ENCODE measurements around the gene LNX1.

The LNX1 gene

DNA sequence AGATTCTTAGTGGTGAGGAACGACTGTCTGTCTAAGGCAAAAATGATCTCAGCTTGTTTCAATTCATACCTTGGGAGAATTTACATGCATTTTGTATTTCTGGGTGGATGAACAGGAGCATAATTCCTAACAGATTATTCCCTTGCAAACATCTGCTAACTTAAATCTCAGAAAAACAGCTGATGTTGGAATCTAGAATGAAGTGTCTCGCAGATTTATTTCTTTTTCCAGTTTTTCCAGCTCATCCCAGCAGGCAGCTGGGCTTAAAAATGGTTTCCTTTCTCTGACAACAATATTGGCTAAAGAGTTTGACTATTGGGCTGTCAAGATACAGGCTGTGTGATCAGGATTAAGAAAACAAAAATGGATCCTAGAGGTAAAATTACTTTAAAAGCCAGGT lies 1.1 kb downstream of the LNX1 start:
- no peak for ATAC-seq
- no peak overlapping the region for H3K27ac Mint-ChIP-seq
- no peaks in the 10 kb centered on the region for H3K9me3 Mint-ChIP-seq

GRCh38 chr4:53589511-53589910 lies 1.8 kb downstream of the LNX1 start:
- Mint-ChIP-seq H3K4me1 (peaks cover 7% of the 10 kb centered on the region), H3K27ac (no peak overlapping the region)
- ATAC-seq = no peak

More for the DNA sequence above, 1.1 kb downstream of the LNX1 start:
- Mint-ChIP-seq H3K36me3 (no peaks in the 10 kb centered on the region), H3K4me1 (peaks cover 7% of the 10 kb centered on the region), H3K4me3 (no peak overlapping the region)
- no peak for DNase-seq (ENCODE audit: low spot score in 2 of 2)

DNA sequence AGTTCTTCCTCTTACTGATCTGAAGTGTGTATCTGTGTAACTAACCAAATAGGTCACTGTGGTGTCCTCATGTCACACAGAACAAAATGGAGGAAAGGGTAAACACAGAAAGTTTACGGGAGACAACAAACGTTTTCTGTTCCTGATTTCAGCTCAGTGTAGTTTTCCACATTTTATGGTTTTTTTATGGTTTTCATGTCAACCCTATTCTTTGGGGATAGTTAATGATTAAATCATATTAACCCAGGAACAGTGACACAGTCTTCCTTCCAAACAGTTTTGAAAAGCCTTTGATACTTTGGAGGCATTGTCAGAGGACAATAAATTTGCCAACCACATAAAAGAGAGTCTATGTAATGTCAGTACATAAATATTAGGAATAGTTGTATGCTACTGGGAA lies 4.2 kb downstream of the LNX1 start:
- H3K4me1 Mint-ChIP-seq = peaks cover 7% of the 10 kb centered on the region
- H3K9me3 Mint-ChIP-seq = no peaks in the 10 kb centered on the region
- H3K27ac Mint-ChIP-seq = no peak overlapping the region
- ATAC-seq (no peak), DNase-seq (ENCODE audit: low spot score in 2 of 2) (no peak)
- no peak overlapping the region for H3K4me3 Mint-ChIP-seq
- H3K36me3 Mint-ChIP-seq = no peaks in the 10 kb centered on the region

More at GRCh38 chr4:53589511-53589910, 1.8 kb downstream of the LNX1 start:
- Mint-ChIP-seq H3K4me3 (no peak overlapping the region), H3K9me3 (no peaks in the 10 kb centered on the region), H3K36me3 (no peaks in the 10 kb centered on the region)
- DNase-seq (ENCODE audit: low spot score in 2 of 2) = no peak

DNA sequence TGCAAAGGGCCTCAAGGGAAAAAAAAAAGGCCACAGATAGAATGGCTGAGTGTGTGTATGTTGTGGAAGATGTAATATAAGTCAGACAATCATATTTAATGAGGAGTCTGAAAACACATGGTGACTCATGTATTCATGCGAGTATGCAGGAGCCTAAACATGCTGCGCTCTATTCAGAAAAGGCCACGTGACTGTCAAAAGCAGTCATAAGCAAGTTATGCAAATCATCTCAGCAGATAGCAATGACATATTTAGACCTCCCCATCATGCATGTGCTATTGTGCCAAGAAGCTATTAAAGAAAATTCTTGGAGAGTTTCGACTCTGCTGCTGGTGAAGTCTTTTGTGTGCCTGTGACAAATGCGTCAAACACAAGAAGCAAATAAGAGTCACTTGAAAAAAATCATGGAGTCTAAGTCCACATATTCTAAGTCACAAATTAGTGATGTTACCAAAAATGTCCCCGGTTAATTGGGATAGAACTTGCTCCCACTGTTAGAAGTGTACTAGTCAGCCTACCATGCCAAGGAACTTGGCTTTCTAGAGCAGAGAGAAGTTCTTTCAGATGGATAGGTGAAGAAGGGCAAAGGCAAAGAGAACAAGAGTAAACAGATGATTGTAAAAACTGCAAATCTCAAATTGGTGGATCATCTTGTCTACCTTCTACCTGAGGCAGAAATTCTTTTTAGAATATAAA lies 5.0 kb downstream of the LNX1 start:
- no peak overlapping the region for H3K4me3 Mint-ChIP-seq
- no peak for ATAC-seq
- no peak overlapping the region for H3K27ac Mint-ChIP-seq
- peaks cover under 1% of the 10 kb centered on the region for H3K4me1 Mint-ChIP-seq
- H3K36me3 Mint-ChIP-seq = no peaks in the 10 kb centered on the region
- H3K9me3 Mint-ChIP-seq = no peaks in the 10 kb centered on the region
- no peak for DNase-seq (ENCODE audit: low spot score in 2 of 2)

GRCh38 chr4:53584658-53585057 lies 6.6 kb downstream of the LNX1 start:
- no peak overlapping the region for H3K27ac Mint-ChIP-seq
- DNase-seq (ENCODE audit: low spot score in 2 of 2) (no peak), ATAC-seq (no peak)
- no peaks in the 10 kb centered on the region for H3K9me3 Mint-ChIP-seq
- no peaks in the 10 kb centered on the region for H3K4me1 Mint-ChIP-seq
- H3K36me3 Mint-ChIP-seq = no peaks in the 10 kb centered on the region
- H3K4me3 Mint-ChIP-seq = no peak overlapping the region

DNA sequence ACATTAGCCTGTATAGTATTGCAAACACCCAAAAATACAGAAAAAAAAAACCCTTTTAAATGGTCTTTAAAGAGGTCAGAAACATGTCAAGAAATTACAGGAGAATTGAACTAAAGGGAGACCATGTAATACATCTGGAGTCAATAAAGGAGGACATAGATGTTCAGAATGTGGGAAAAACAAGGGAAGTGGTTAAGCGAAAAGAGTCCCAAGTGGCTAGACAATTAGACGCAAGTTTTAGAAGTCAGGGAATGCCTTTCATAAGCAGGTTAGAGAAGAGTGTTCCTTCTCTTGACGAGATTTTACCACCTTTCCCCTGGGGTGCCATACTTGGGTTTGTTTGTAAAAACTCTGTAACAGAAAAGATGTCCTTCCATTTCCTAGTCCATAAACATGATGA lies 7.8 kb downstream of the LNX1 start:
- H3K4me1 Mint-ChIP-seq = no peaks in the 10 kb centered on the region
- no peak for DNase-seq (ENCODE audit: low spot score in 2 of 2)
- no peak for ATAC-seq
- H3K4me3 Mint-ChIP-seq = no peak overlapping the region
- H3K27ac Mint-ChIP-seq = no peak overlapping the region
- no peaks in the 10 kb centered on the region for H3K36me3 Mint-ChIP-seq
- no peaks in the 10 kb centered on the region for H3K9me3 Mint-ChIP-seq

DNA sequence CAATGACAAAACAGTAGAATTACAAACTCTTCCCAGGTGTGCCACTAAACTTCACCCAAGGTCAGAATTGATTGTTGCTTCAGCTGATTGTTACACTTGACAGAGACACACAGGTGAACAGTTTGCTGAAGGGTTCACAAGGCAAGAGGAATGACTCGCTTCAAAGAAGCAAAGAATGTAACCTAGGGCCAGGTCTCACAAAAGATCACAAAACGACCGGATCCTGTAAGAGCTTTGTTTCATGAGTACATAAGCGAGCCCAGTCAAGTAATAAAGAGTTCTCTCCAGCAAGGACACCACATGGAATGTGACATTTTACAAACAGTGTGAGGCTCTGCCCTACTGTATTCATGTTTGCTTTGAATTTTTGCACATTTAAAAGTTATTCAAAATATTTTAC lies 9.1 kb downstream of the LNX1 start:
- H3K27ac Mint-ChIP-seq = no peak overlapping the region
- no peaks in the 10 kb centered on the region for H3K36me3 Mint-ChIP-seq
- no peak overlapping the region for H3K4me3 Mint-ChIP-seq
- H3K4me1 Mint-ChIP-seq = no peaks in the 10 kb centered on the region
- ATAC-seq (no peak), DNase-seq (ENCODE audit: low spot score in 2 of 2) (no peak)
- H3K9me3 Mint-ChIP-seq = no peaks in the 10 kb centered on the region

DNA sequence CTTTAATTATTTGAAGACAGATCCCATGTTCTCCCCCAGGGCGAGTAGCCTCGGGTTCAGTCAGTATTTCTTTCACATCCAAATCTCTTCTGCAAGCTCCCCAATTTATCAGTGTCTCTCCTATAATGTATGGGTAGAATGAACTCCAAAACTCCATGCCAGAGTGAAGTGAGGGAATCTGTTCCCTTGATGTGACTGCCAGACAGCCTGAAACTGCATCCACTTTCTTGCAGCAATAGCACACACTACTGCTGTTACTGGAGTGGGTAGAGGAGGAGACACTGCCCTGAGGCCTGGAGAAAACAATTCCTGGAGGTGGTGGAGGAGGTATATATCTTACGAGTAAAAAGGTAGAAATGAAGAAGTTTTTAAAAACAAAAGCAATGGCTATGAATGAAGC lies 11.0 kb downstream of the LNX1 start:
- H3K27ac Mint-ChIP-seq = no peak overlapping the region
- DNase-seq (ENCODE audit: low spot score in 2 of 2) = no peak
- no peak for ATAC-seq
- no peaks in the 10 kb centered on the region for H3K9me3 Mint-ChIP-seq
- no peaks in the 10 kb centered on the region for H3K36me3 Mint-ChIP-seq
- H3K4me1 Mint-ChIP-seq = no peaks in the 10 kb centered on the region
- no peak overlapping the region for H3K4me3 Mint-ChIP-seq

DNA sequence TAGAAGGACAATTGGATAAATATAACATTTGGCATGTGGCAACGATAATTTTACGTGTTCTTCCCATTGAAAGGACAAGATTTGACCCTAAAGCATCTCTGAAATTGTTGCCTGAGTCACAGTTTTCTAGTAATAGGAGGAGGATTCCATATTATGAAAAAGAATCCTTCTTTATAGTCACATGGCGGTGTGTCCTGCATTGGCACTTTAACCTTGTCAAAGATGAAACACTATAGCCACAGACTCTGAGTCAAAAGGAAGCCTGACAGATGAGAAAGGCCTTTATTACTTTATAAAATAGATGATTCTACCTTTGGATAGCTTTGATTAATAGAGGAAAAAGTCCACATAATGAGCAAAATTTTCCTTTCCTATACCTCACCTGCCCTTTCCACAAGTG lies 11.5 kb downstream of the LNX1 start:
- Mint-ChIP-seq H3K9me3 (no peaks in the 10 kb centered on the region), H3K27ac (no peak overlapping the region), H3K4me1 (no peaks in the 10 kb centered on the region), H3K4me3 (no peak overlapping the region), H3K36me3 (no peaks in the 10 kb centered on the region)
- DNase-seq (ENCODE audit: low spot score in 2 of 2) (no peak), ATAC-seq (no peak)

GRCh38 chr4:53576676-53577372 lies 14.5 kb downstream of the LNX1 start:
- H3K36me3 Mint-ChIP-seq = no peaks in the 10 kb centered on the region
- no peak overlapping the region for H3K27ac Mint-ChIP-seq
- ATAC-seq = no peak
- no peak overlapping the region for H3K4me3 Mint-ChIP-seq
- H3K4me1 Mint-ChIP-seq = no peaks in the 10 kb centered on the region
- no peak for DNase-seq (ENCODE audit: low spot score in 2 of 2)
- no peaks in the 10 kb centered on the region for H3K9me3 Mint-ChIP-seq

DNA sequence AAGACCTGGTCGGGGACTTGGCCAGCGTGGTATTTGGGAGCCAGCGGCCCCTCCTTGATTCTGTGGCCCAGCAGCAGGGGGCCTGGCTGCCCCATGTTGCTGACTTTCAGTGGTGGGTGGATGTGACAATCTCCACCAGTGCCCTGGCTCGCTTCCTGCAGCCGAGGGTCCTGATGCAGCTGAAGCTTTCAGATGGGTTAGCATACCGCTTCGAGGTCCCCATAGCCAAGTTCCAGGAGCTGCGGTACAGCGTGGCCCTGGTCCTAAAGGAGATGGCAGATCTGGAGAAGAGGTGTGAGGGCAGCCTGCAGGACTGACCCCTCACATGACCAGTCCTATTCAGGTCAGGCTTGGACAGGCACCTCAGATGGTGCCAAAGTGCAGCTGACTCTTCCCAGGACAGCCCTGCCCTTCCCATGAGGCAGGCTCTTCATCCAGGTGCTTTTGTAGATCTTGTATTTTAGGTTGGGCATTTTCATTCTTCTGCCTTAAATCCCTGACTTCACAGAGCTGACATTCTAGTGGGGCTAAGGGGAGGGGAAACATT lies 15.1 kb downstream of the LNX1 start:
- Mint-ChIP-seq H3K27ac (no peak overlapping the region), H3K36me3 (no peaks in the 10 kb centered on the region), H3K9me3 (no peaks in the 10 kb centered on the region), H3K4me1 (no peaks in the 10 kb centered on the region), H3K4me3 (no peak overlapping the region)
- no peak for DNase-seq (ENCODE audit: low spot score in 2 of 2)
- ATAC-seq = no peak

GRCh38 chr4:53575552-53575951 lies 15.7 kb downstream of the LNX1 start:
- no peak for ATAC-seq
- Mint-ChIP-seq H3K36me3 (no peaks in the 10 kb centered on the region), H3K9me3 (no peaks in the 10 kb centered on the region), H3K4me3 (no peak overlapping the region), H3K4me1 (no peaks in the 10 kb centered on the region), H3K27ac (no peak overlapping the region)
- no peak for DNase-seq (ENCODE audit: low spot score in 2 of 2)

GRCh38 chr4:53574528-53574927 lies 16.8 kb downstream of the LNX1 start:
- ATAC-seq (no peak), DNase-seq (ENCODE audit: low spot score in 2 of 2) (no peak)
- H3K27ac Mint-ChIP-seq = no peak overlapping the region
- H3K9me3 Mint-ChIP-seq = no peaks in the 10 kb centered on the region
- H3K36me3 Mint-ChIP-seq = no peaks in the 10 kb centered on the region
- no peaks in the 10 kb centered on the region for H3K4me1 Mint-ChIP-seq
- H3K4me3 Mint-ChIP-seq = no peak overlapping the region

- Mint-ChIP-seq H3K4me3 (no peak overlapping the region), H3K9me3 (no peaks in the 10 kb centered on the region), H3K4me1 (no peaks in the 10 kb centered on the region), H3K27ac (no peak overlapping the region), H3K36me3 (no peaks in the 10 kb centered on the region)
- ATAC-seq = peak; percentile 19
- no peak for DNase-seq (ENCODE audit: low spot score in 2 of 2)
Measured at GRCh38 chr4:53573696-53574095, 17.6 kb downstream of the LNX1 start.

GRCh38 chr4:53572600-53572994 lies 18.7 kb downstream of the LNX1 start:
- ATAC-seq (no peak), DNase-seq (ENCODE audit: low spot score in 2 of 2) (no peak)
- no peaks in the 10 kb centered on the region for H3K9me3 Mint-ChIP-seq
- no peaks in the 10 kb centered on the region for H3K36me3 Mint-ChIP-seq
- H3K27ac Mint-ChIP-seq = no peak overlapping the region
- no peaks in the 10 kb centered on the region for H3K4me1 Mint-ChIP-seq
- H3K4me3 Mint-ChIP-seq = no peak overlapping the region

- Mint-ChIP-seq H3K9me3 (no peaks in the 10 kb centered on the region), H3K27ac (no peak overlapping the region), H3K36me3 (no peaks in the 10 kb centered on the region), H3K4me1 (no peaks in the 10 kb centered on the region), H3K4me3 (no peak overlapping the region)
- ATAC-seq = no peak
- DNase-seq (ENCODE audit: low spot score in 2 of 2) = no peak
Measured at GRCh38 chr4:53571936-53572599, 19.2 kb downstream of the LNX1 start.
